Stimulated activated CD4-positive, alpha-beta T cell treated with anti-CD3 and anti-CD28 coated beads, Interleukin-4, amount 100 ng/mL, for 24 hours (primary cell): ENCODE results near the gene TMEM62.
"Not testable (repeated sequence)": the region's sequence is repeated elsewhere in the genome, so short reads cannot be mapped to it uniquely, and the experiment has no call there.

Experiments
- DNase-seq: peaks from one replicate; pipeline ENCODE4 v3.0.0-alpha.2; 2020

TMEM62 gene

GRCh38 chr15:43125100-43125661, 8.2 kb upstream of the TMEM62 start:
- DNase-seq: no peak

- DNase-seq: no peak
These were observed 7.0 kb upstream of the TMEM62 start for GRCh38 chr15:43126356-43126755.

GRCh38 chr15:43127752-43128151, 5.6 kb upstream of the TMEM62 start:
- no peak for DNase-seq

- not testable (repeated sequence) for DNase-seq
These were observed 5.0 kb upstream of the TMEM62 start for GRCh38 chr15:43128174-43128979.

GRCh38 chr15:43128980-43129335, 4.4 kb upstream of the TMEM62 start:
- DNase-seq: no peak

GRCh38 chr15:43132830-43133429, 456 bp upstream of the TMEM62 start:
- no peak for DNase-seq

GRCh38 chr15:43134157-43134635, 810 bp downstream of the TMEM62 start:
- no peak for DNase-seq

- no peak for DNase-seq
These were observed 2.0 kb downstream of the TMEM62 start for GRCh38 chr15:43135351-43135750.

- no peak for DNase-seq
These were observed 10.0 kb downstream of the TMEM62 start for GRCh38 chr15:43143203-43143941.

- no peak for DNase-seq
These were observed 11.1 kb downstream of the TMEM62 start for GRCh38 chr15:43144512-43144911.

- no peak for DNase-seq
These were observed 12.8 kb downstream of the TMEM62 start for GRCh38 chr15:43146184-43146583.

GRCh38 chr15:43150191-43150929, 17.0 kb downstream of the TMEM62 start:
- DNase-seq: no peak

- no peak for DNase-seq
These were observed 18.3 kb downstream of the TMEM62 start for GRCh38 chr15:43151688-43152087.

- no peak for DNase-seq
These were observed 19.9 kb downstream of the TMEM62 start for GRCh38 chr15:43153269-43153668.

GRCh38 chr15:43165801-43166325, 32.5 kb downstream of the TMEM62 start:
- no peak for DNase-seq

GRCh38 chr15:43167261-43167660, 33.9 kb downstream of the TMEM62 start:
- not testable (repeated sequence) for DNase-seq

- no peak for DNase-seq
These were observed 35.1 kb downstream of the TMEM62 start for GRCh38 chr15:43168192-43169107.

GRCh38 chr15:43169888-43170287, 36.5 kb downstream of the TMEM62 start:
- DNase-seq: no peak

GRCh38 chr15:43175656-43176309, 42.4 kb downstream of the TMEM62 start:
- DNase-seq: not testable (repeated sequence)

- not testable (repeated sequence) for DNase-seq
These were observed 43.8 kb downstream of the TMEM62 start for GRCh38 chr15:43177147-43177546.

GRCh38 chr15:43183270-43183669, 49.9 kb downstream of the TMEM62 start:
- no peak for DNase-seq
